SU-DHL-6 (cell line): Measurements from ENCODE around the gene CENPE.

Source experiments
- CTCF ChIP-seq: fragments of 200-600 bp; sonication (generic); IDR thresholded peaks from one replicate; pipeline ENCODE4 v1.5.1; 2017; ENCODE audit warnings: antibody characterized with exemption, mild to moderate bottlenecking, low read length, moderate library complexity; ENCODE audit not compliant: insufficient read depth, poor library complexity, severe bottlenecking
- EZH2phosphoT487 ChIP-seq: fragments of 200-600 bp; sonication (generic), shearing (Covaris generic); conservative IDR thresholded peaks from 2 replicates; pipeline ENCODE4 v1.6.1; 2018; ENCODE audit warnings: mild to moderate bottlenecking, antibody characterized with exemption, low read length, moderate library complexity, mixed read lengths

- TF ChIP-seq CTCF (no peak), EZH2phosphoT487 (no peak)
Observed at GRCh38 chr4:103123114-103123513, 75.0 kb downstream of the CENPE start.
